Cardiac fibroblast (primary cell): ENCODE results near the gene PRKD1.

ENCODE experiments used
- DNase-seq, 2 donors: peaks; one replicate each; pipeline versions ENCODE4 v3.0.0 to v3.0.0-alpha.2; 2010; ENCODE audit warnings: low read depth in 2 of 2
- H3K4me3 ChIP-seq, 2 donors: replicated peaks in 1 of 2; 1 replicate in 1 of 2; 2 replicates in 1 of 2; pipeline ENCODE4 v1.5.1; 2011; ENCODE audit warnings: low read depth in 2 of 2, low read length in 2 of 2, mild to moderate bottlenecking in 2 of 2, moderate library complexity in 1 of 2
- TF ChIP-seq, protein P1 (sequence below): IDR thresholded peaks from one replicate; pipeline ENCODE4 v1.5.1; 2011; ENCODE audit warnings: low read depth, mild to moderate bottlenecking, low read length, inconsistent platforms

PRKD1 gene

DNA sequence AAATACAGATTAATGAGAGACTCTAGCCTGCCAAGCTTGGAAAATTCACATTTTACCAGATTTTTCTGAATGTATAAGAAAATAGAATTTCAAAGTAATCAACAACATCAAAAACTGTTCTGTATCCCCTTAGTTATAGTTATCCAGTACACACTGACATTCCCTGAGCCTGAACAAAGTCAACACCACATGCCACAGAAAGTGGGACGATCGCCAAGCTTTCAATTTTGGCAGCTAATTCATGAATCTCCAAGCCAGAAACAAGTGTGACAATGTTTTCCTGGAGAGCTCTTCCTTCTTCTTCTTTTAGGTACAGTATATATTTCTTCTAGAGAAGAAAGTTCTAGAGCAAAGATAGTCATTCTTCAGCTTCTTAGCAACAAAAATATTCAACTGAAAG is 290.2 kb downstream of the PRKD1 start:
- peak; percentile 74 to 89 for DNase-seq

DNA sequence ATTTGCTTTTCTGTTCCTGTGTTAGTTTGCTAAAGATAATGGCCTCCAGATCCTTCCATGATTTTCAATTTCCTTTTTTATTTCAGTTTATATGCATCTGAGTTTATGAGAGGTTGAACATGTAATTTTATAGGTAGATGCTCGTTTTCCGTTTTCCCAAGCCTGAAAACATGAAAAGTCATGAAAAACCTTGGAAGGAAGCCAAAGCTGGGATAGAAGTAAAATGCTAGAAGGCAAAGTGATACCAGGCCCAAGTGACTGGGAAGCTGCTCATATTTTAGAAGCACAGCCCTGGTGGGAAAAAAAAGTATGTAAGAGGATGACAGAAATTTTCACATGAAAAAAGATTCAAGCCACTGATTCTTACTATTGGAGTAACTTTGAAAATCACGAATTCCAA is 290.8 kb downstream of the PRKD1 start:
- no peak for DNase-seq
- TF ChIP-seq, protein P1, sequence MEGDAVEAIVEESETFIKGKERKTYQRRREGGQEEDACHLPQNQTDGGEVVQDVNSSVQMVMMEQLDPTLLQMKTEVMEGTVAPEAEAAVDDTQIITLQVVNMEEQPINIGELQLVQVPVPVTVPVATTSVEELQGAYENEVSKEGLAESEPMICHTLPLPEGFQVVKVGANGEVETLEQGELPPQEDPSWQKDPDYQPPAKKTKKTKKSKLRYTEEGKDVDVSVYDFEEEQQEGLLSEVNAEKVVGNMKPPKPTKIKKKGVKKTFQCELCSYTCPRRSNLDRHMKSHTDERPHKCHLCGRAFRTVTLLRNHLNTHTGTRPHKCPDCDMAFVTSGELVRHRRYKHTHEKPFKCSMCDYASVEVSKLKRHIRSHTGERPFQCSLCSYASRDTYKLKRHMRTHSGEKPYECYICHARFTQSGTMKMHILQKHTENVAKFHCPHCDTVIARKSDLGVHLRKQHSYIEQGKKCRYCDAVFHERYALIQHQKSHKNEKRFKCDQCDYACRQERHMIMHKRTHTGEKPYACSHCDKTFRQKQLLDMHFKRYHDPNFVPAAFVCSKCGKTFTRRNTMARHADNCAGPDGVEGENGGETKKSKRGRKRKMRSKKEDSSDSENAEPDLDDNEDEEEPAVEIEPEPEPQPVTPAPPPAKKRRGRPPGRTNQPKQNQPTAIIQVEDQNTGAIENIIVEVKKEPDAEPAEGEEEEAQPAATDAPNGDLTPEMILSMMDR: no peak
- H3K4me3 ChIP-seq: no peak overlapping the region

More for the DNA sequence above, 290.2 kb downstream of the PRKD1 start:
- TF ChIP-seq, protein P1: no peak
- no peak overlapping the region for H3K4me3 ChIP-seq

DNA sequence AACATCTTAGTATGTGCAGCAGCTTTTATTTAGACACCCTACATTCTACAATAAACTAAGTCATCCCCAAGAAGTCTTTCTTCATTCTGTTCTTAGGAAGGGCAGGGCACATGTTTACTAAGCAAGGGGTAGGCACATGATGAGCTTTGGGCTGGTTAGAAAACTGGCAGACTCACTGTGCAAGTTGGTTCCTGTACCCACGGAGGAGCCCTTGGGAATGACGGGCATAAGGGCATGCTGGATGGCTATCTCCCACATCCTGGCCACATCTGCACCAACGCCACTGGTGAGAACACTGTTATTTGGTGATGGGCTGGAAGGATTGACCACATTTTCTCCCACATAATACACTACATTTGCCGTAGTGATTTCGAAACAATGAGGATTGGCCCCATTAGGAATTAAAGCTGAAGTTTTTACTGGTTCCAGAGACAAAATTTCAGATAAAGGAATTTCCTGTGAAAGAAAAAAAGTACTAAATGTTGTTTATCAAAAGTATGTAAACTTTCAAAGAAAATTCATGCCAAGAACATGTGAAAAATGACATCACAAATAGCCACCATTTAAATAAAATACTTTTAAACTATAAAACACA is 297.0 kb downstream of the PRKD1 start:
- no peak overlapping the region for H3K4me3 ChIP-seq
- DNase-seq: peak in 1 of 2 donors; percentile 66
- TF ChIP-seq, protein P1: no peak

DNA sequence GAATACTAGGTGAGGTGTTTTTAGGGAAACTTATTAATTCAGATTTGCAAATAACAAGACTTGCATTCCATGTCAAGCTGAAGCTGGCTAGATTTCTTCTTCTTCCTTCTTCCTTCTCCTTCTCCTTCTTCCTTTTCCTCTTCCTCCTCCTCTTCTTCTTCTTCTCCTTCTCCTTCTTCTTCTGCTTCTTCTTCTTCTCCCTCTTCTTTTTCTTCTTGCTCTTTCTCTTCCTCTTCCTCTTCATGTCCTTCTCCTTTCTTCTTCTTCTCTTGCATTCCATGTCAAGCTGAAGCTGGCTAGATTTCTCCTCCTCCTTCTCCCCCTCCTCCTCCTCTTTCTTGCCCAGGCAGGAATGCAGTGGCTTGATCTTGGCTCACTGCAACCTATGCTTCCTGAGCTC is 297.8 kb downstream of the PRKD1 start:
- peak in 1 of 2 donors; percentile 27 for DNase-seq
- H3K4me3 ChIP-seq: no peak overlapping the region
- TF ChIP-seq, protein P1: no peak

DNA sequence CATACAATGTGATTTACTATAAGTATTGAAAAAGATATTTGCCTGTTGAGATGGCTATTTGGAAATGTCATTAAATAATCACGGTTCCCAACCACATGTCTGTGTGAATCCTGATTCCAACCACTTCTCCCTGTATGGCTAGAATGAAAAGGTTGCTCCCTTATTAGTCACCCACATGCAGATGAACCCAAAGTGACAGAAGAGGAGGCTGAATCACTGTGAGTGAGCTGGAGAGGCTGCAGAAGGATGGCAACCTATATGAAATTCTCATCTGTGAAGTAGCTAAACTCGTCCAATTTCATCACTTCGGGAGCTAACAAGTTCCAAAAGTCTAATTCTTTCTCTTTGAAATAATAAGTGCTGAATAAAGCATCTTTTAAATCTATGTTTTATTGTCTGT is 300.5 kb downstream of the PRKD1 start:
- TF ChIP-seq, protein P1: no peak
- DNase-seq: peak in 1 of 2 donors; percentile 40

DNA sequence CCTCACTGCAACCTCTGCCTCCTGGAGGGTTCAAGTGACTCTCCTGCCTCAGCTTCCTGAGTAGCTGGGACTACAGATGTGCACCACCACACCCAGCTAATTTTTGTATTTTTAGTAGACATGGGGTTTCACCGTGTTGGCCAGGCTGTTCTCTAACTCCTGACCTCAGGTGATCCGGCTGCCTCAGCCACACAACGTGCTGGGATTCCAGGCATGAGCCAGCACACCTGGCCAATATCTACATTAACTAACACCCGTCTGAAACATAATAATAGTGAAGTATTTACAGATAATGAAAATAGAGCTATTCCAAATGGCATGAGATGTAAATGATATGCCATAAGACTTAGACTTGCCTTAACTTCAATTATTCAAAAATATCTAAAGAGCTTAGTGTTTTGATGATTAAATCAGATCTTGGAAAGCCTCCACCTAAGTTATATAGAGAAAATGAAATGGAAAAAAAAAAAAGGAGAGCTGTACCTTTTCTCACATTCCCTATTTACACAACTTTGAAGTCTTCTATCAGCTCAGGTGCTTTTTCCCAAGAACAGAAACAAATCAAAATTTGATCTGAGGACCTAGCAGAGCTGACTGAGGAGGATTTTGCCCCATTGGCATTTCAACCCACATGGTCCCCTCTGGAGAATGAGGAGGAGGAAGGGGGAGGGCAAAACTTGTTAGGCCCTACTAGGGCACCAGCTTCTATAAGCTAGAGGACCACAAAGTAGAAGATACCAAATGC is 309.2 kb downstream of the PRKD1 start:
- H3K4me3 ChIP-seq: no peak overlapping the region
- TF ChIP-seq, protein P1: no peak
- DNase-seq: no peak

More for the DNA sequence above, 300.5 kb downstream of the PRKD1 start:
- no peak overlapping the region for H3K4me3 ChIP-seq
